ENCODE results near the gene DNER. TPM values are rescaled to one million over a fixed set of nuclear protein-coding genes. Genes with fewer than 3 reads are reported as not detected.

DNER gene
- total RNA-seq, 1 donor from 2014 or later: 0.14 TPM

DNA sequence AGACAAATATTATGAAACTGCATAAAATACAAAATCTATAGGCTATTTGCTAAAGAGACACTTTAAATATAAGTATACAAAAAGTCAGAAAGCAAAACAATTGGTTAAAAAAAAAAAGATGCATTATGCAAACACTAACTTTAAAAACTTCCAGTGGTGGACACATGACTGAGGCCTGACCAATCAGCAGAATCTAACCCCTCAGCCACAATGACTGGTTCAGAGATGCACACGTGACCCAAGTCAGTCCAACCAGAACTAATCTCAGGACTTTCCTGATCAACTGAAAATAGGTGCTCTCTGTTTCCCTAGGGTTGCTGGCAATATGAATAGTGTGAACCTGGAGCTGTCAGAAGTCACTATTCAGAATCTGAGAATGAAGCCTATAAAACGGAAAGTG, 22.7 kb downstream of the DNER start:
- Histone ChIP-seq H3K27me3 (peaks cover 7% of the 10 kb centered on the region), H3K4me3 (no peak overlapping the region), H3K9me3 (no peaks in the 10 kb centered on the region), H3K4me1 (no peaks in the 10 kb centered on the region), H3K27ac (no peak overlapping the region), H3K36me3 (no peaks in the 10 kb centered on the region)
- TF ChIP-seq, protein P1, sequence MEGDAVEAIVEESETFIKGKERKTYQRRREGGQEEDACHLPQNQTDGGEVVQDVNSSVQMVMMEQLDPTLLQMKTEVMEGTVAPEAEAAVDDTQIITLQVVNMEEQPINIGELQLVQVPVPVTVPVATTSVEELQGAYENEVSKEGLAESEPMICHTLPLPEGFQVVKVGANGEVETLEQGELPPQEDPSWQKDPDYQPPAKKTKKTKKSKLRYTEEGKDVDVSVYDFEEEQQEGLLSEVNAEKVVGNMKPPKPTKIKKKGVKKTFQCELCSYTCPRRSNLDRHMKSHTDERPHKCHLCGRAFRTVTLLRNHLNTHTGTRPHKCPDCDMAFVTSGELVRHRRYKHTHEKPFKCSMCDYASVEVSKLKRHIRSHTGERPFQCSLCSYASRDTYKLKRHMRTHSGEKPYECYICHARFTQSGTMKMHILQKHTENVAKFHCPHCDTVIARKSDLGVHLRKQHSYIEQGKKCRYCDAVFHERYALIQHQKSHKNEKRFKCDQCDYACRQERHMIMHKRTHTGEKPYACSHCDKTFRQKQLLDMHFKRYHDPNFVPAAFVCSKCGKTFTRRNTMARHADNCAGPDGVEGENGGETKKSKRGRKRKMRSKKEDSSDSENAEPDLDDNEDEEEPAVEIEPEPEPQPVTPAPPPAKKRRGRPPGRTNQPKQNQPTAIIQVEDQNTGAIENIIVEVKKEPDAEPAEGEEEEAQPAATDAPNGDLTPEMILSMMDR (IDR thresholded peaks at IDR 0.05): no peak
- no peak for ATAC-seq
- DNase-seq: no peak
- intact Hi-C loops (cut with DNase I): no loop called here

DNA sequence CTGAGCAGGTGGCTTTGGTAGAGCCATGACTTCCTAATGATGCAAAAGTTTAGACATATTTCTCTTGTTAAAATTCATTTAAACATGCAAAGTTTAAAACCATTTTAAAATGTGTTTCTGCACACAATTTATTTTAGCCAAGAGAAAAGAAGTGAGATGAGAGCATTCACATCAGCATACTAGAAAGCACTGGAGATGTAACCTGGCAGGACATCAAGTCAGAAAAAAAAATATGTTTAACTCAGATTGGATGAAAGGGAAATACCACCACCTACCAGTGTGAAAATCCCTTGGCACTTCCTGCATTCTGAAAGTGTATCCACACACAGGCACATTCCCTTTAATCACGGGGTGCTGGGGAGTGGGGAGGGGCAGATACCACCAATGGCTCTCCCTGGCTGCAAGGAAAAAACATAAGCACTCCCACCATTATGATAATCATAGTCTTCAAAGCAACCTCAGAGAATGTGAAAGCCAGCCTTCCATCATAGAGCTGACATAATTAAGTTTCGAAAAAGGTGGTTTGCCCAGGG, 25.0 kb downstream of the DNER start:
- TF ChIP-seq, protein P1 (IDR thresholded peaks at IDR 0.05): no peak
- no peak overlapping the region for H3K4me3 ChIP-seq
- H3K27me3 ChIP-seq: peaks cover 12% of the 10 kb centered on the region
- H3K36me3 ChIP-seq: no peaks in the 10 kb centered on the region
- H3K9me3 ChIP-seq: no peaks in the 10 kb centered on the region
- ATAC-seq (no peak), DNase-seq (no peak)
- H3K27ac ChIP-seq: no peak overlapping the region
- no peaks in the 10 kb centered on the region for H3K4me1 ChIP-seq
- intact Hi-C loops (cut with DNase I): no loop called here

DNA sequence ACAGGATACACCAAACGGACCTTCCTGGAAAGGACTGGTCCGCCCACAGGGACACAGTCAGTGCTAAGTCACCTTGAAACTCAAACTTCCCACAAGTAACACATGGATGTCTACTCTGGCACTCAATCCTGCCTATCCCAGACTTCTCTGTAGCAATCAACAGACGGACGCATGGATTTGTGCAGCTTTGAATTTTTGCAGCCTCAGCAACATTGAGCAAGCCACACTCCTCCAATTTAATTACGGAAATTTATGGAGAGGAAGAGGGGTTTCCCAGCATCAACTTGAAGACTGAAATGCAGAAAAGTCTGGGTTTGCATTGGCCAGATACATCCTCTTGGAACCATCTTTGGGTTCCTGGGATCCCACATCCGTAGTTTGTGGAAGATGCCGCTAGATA, 26.2 kb downstream of the DNER start:
- Histone ChIP-seq H3K27ac (no peak overlapping the region), H3K4me1 (no peaks in the 10 kb centered on the region), H3K4me3 (no peak overlapping the region), H3K9me3 (no peaks in the 10 kb centered on the region), H3K36me3 (no peaks in the 10 kb centered on the region), H3K27me3 (peaks cover 12% of the 10 kb centered on the region)
- intact Hi-C loops (cut with DNase I): no loop called here
- ATAC-seq (no peak), DNase-seq (no peak)
- TF ChIP-seq, protein P1 (IDR thresholded peaks at IDR 0.05): no peak

DNA sequence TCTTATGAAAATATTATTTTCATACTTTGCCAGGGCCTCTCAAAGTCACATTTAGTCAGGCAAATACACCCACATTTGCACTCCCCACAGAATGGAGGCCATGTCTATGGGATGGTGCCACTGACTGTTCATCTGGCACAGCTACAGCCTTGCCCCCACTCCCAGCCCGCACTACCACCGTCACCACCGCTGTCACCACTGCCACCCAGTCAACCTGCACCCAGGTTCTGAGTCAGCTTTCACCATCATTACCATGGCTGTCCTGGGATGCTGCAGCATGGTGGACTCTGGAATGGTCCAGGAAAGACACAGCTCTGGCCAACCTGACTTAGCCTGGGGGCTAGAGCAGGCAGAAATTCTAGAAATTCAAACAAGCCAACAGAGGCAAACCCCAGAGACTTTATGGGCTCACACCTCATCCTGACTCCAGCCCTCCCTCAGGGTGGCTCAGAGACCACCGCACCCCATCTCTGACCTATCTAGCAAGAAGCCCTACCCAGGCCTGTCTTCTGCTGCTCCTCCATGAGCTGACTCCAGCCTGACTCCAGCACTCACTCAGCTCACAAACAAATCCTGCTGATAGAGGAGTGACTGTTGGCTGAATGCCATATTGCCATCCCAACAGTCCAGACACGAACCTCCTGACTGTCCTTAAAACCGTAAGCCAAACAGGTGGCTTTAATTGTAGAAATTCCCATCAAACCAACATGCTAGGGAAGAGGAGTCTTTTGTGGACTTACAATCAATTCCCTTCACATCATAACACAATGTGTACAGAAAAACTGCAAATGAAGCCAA, 28.0 kb downstream of the DNER start:
- TF ChIP-seq, protein P1 (IDR thresholded peaks at IDR 0.05): no peak
- H3K27ac ChIP-seq: no peak overlapping the region
- H3K9me3 ChIP-seq: no peaks in the 10 kb centered on the region
- H3K4me1 ChIP-seq: no peaks in the 10 kb centered on the region
- peaks cover 12% of the 10 kb centered on the region for H3K27me3 ChIP-seq
- no peak overlapping the region for H3K4me3 ChIP-seq
- H3K36me3 ChIP-seq: no peaks in the 10 kb centered on the region
- intact Hi-C loops (cut with DNase I): no loop called here
- no peak for DNase-seq
- peak; percentile 12 for ATAC-seq

DNA sequence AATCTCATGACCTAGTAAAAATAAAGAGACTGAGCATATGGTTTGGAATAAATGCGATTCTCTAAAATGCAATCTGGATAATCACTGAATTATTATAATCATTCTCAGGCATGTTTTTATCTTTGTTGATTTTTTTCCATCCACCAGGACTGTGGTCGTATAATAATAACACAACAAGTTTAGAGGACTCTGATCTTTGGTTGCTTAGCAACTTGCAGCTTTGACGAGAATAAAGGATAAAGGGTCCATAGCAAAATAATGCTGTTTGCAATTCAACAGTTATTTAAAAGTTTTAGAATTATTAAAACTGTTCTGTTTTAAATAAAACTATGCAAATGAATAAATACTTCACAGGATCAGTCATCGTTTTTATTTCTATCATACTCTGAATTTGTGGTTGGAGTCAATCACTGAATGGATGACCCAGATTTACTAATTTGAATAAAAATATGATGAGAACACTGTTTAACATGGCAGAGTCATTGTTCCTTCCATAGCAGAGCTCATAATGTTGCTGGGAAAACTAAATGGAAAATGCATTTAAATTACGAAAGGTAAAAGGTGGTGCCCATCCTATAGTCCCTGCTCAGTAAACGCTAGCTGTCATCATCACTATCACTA, 29.3 kb downstream of the DNER start:
- ATAC-seq (no peak), DNase-seq (no peak)
- TF ChIP-seq, protein P1 (IDR thresholded peaks at IDR 0.05): no peak
- Histone ChIP-seq H3K9me3 (no peaks in the 10 kb centered on the region), H3K4me1 (no peaks in the 10 kb centered on the region), H3K27me3 (peaks cover 12% of the 10 kb centered on the region), H3K4me3 (no peak overlapping the region), H3K36me3 (no peaks in the 10 kb centered on the region), H3K27ac (no peak overlapping the region)
- intact Hi-C loops (cut with DNase I): no loop called here
